Amygdala (tissue), 56 donors: ENCODE results near the gene RAD51B.

Source experiments
- DNase-seq, 56 donors: peaks; one replicate each; lab custom pipeline; 2025; lab: John Stamatoyannopoulos, UW

RAD51B gene

DNA sequence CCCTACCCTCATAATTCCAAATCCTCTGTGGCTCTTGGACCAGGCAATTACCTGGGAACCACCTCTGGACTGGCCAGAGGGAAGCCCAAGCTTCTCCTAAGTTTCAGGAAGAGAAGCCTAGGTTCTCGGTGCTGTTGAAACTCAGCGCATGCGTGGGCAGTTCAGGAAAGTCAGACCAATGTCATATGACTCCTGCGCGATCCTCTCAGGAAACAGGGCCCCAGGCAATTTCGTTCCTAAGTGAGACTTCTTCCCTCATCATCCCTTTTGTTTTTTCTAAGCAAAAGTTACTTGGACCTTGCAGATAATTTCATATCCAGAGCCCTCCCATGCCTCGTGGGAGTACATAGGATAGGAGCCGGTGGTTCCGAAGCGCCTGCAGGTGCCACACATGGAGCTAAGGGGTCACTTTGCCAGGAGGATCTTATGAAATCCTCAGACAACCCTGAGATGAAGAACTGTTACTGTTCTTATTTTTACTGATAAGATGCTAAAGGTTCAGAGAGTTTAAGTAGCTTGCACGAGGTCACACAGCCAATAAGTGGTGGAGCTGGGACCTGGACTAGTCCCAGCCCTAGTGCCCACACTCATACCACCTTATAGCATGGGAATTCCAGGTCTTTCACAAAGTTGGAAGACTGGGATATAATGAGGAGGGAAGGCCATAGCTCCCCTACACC lies 805.1 kb downstream of the RAD51B start:
- DNase-seq: peak in 1 of 56 donors; percentile 19

DNA sequence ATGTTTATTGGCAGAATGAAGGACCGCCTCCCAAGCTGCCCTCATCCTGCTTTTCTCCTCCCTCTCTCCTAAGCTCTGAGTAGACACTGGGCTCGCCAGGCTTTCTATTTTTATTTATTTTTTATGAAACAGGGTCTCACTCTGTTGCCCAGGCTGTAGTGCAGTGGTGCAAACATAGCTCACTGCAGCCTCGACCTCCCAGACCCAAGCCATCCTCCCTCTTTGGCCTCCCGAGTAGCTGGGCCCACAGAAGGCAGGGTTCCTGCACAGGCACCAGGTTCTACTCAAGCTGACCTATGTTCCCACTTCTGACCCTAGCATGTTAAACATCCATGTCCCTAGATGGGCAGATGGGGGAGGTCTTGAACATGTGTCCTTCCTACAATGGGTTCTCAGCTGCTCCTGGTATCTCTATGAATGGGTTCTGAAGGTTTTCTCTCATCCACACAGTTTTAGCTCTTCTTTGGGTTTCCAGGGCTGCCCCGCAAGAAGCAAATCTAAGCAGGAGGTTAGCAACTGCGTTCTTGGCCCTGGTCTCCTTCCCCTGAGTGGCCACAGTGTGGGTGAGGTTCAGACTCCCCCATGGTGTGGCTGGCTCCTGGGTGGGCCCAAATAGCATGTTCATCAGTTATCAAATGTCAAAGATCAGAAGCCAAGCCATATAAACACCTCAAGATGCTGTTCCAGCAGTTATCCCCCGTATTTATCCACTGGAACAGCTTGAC lies 805.9 kb downstream of the RAD51B start:
- no peak for DNase-seq

DNA sequence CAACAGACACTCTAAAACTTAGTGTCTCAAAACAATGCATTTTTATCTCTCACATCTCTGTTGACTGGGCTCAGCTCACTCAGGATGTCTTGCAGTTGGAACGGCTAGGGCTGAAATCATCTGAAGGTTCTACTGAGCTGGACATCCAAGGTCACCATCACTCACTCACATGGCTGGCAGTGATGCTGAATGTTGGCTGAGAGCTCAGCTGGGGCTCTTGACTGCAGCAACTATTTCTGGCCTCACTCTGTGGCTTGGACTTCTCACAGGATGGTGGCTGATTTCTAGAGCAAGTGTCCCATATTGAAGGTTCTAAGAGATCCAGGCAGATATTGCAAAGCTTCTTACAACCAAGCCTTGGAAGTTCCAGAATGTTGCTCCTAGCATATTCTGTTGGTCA lies 806.8 kb downstream of the RAD51B start:
- DNase-seq: no peak

DNA sequence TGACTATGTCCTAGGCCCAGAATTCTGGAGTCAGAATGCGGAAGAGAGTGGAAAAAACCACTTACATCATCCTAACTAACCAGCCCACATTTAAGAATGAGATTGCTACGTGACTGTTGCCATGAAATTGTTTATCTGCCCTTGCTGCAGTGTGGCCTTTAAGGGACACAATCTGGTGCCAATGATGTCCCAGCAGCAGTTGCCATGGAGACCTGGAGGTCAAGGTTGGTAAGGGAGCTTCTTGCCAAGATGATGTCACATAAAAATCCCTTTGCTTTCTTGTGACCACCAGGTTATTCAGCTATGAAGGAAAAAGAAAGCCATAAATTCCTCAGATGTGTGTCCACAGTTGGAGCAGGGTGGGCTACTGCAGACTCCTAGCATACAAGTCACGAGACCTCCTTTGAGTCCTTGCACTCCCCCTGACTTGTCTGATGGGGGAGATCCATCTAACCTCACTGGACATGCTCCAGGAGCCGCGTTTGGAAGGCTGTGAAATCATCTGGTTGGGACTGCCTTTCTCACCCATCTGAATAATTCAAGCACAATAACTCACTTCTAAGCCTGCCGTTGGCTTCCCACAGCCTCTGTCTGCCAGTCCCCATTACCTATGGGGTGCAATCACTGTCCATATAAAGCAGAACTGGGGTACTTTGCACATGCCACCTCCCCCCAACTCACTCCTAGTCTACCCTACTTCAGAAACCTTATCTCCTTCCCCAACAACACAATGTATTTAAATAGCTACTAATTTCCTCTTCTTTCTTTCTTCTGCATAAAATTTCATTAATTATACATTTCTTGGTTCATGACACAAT lies 807.7 kb downstream of the RAD51B start:
- peak in 3 of 56 donors; percentile 38 to 62 (median 44) for DNase-seq

DNA sequence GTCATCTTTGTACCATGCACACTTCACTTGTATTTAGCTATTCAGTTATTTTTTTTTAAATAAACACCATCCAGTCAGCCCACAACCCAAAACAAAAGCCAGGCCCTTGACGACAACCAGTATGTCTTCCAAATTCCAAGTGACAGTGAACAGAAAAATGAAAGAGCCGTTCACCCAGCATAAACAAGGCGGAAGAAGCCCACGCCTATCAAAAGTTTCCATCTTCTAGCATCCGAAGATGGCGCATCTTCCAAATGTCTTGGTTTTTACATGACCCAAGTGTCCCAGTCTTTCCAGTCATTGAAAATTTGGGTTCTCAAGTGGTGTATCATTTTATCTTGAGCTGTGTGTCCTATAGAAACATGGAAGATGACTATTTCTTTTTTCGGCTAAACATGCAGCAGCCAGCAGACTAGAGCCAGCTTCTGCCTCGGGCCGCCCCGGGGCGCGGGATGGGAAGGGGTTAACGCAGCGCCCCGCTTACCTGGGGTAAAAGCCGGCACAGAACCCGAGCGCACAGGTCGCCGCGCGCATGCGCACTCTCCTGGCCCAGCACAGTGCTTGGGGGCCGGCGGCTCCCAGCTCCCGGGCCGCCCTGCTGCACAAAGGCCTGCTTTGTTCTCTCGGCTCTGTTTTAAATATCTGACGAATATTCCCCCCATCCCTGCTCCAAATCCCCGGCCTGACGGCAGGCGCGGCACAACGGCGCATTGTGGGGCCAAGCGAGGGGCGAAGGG lies 808.5 kb downstream of the RAD51B start:
- DNase-seq: peak in 54 of 56 donors; percentile 31 to 86 (median 70)

DNA sequence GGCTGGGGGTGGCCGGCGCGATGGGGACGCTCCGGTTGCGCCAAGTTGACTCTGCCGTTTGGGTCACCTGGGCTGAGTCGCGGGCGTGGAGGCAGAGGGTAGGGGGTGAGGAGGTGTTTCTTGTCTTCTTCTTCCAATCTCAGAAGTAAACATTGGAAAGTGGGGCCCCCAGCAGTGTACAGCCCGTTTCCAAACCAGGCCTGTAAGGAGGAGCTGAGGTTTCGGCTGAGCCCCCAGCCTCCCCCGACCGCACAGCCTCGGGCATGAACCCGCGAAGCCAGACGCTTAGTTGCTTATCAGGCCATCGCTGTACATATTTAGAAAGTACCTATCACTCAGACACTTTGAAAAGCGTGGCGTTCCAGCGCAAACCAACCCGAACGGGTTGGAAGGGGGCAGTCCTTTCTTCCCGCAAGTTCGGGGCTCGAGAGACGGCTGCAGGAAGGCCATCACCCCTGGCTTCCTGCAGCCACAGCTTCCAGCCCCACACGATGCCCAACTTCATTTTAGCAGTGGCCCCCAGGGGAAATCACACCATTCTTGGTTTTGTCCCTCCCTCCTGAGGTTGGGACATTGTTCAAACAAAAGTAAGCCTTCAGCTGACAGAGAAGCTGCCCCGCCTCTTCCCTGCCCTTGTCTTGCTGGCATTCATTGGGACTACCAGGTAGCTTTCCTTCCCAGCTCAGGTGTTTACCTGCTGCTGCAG lies 809.2 kb downstream of the RAD51B start:
- peak in 2 of 56 donors; percentile 70 to 81 for DNase-seq

DNA sequence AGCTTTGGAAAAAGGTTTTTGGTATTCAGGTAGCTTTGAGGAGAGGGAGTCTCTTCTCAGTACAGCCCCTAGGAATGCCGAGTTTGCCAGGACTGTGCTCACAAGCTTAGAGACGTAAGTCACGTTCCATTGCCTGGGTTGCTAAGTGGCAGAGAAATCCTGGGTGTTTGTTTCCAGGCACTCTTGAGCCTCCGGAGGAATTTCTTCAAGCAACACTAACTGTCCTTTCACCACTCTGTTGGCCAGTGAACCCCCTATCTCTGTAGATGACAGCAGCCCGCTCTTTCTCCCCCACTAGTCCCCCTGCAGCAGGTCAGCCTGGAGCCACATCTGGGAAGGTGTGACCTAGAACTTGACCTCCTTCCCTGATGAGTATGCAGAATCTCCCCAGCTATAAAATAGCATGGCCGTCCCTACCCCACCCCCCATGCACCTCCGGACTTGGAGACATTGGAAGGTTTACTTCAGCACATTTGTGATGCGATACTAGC lies 810.5 kb downstream of the RAD51B start:
- DNase-seq: no peak

DNA sequence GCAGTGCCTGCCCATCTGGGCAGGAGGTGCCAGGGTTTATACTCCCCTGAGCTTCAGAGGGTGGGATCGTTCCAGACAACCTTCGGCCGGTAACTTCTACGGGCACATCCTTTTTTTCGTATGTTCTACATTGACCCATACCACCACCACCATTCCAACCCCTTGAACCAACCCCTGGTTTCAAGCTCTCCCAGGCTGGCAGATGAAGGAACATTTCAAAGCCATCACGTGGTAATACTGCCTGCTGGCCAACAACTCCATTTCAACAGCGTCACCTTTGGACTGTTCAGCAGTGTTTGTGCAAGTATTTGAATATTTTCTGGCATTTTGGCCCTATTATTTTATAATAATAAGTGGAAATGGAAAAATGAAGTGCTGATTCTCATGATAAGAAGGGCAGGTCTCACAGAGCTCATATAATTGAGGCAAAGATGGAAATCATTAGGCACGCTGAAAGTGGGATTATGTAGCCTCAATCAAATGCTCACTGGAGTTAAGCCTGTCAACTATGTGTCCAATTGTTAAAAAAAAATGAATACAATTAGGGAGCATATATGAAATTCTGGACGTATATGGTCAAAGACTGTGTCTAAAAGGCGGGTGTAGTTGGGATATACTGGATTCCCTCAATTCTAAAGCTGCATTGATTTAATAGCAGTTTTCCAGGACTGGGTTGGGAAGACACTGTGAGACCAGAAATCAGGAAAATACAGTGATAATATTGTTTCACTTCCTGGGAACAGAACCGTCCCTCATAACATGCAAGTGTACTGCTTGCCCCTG lies 811.2 kb downstream of the RAD51B start:
- peak in 2 of 56 donors; percentile 21 to 32 for DNase-seq

DNA sequence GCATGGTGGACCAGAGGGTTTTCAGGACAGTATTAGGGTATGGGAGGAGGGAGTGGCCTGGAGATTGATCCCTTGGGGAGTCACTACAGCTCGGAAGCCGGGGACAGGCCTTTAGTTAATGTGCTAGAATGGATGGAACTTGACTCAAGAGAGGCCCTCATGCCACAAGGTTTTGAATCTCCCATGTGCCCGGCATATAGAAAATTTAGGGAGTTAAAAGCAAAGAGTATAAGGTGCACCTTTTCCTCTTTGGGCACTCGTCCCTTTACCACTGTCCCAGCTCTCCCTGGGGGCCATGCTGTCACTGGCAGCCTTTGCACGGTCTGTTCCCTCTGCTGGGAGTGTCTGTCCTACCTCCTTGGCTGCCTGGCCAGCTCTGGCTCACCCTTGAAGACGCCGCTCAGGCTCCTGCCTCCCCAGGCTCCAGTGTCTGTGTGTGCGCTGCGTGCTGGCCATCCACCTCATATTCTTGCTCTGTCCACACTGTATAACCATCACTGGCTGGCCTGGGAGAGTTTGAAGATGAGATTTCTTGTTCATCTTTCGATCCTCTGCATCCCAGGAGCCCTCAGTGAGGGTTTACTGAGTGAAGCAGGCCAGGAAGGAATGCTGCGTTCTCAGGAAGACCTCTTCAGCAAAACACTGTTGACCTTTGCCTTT lies 811.9 kb downstream of the RAD51B start:
- DNase-seq: no peak

DNA sequence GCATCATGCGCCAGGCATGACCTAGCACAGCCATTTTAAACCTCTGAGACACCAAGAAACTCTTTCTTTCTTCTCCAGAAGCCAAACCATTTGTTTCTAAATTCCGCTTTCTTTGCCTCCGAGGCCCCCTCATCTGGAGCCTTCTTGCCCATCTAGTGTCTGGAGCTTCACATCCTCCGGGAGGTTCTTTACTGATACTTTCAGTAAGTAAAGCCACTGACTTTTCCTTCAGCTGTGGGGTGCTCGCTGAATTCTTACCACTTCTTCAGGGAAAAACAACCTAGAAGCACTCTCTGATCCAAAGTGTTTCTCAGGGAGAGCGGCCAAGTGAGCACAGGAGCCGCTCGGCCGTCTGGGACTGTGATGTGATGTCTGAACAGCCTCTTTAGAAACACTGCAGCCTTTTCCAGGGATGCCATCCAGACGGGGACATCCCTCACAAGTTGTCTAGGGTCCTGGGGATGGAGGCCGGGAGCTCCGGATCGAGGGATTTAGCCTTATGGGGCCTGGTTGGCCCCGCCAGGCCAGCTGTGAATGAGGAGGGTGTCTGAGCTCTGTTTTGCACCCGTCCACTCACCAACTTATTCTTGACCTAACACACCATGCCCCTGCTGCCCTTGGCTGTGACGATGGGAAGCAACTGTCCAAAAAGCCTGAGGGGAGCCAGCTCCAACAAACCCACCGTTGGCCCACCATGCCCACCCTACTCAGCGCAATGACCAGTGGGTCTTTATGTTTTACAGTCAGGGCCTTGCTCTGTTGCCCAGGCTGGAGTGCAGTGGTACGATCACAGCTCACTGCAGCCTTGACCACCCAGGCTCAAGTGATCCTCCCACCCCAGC lies 812.7 kb downstream of the RAD51B start:
- DNase-seq: peak in 1 of 56 donors; percentile 35

DNA sequence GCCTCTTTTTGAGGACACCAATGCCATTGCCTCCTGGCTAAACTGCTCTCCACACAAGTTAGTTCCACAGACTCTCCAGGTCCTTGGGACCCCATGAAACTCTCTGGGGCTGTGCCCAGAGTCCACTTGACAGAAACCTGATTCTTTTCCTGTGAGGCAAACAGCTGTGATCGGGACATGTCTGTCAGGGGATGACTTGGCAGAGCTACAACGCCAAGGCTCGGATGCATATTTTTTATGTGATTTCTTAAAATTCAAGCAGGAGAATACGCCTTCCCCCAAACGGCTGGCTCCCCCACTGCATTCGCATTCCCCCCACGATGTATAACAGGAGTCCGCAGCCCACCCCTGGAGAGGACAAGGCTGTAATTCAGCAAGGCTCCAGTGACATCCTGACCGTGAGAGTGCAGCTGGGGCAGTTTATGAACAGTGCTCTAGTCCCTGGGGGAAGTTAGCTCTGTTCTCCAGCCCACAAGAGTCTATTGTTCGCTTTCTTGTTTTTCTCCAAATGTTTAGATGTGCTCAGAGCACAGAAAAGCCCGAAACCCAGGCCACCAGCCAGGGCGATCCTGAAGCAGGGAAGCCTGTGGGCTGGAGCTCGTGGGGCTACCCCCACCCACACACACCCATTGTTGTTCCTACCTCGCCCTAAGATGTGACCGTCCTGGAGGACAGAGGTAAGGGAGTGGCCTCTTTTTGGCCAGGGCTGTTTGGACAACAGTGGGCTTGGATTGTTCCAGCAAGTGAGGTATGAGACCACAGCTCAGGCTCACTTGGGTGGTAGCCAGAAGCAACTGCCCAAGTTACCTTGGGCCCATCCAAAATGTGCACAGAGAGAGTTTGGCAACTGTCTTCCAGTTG lies 813.8 kb downstream of the RAD51B start:
- DNase-seq: peak in 52 of 56 donors; percentile 33 to 90 (median 72)

DNA sequence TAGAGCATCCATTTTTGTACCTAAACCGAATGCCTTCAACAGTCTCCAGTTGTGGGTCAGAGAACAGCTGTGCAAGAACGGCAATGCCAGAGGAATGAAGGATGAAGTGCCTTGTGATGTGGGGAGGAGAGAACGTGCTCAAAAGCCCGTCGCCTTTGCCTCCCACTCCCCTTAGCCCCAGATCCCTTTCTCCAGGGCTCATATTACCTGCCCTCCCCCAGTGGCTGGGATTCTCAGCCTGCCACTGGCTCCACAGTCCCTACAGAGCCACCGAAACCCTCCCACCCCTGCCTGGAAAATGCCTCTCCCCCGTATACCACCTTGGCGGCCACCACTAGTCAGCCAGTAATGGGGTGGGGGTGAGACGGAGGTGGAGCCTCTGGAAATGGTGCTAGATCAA lies 814.8 kb downstream of the RAD51B start:
- DNase-seq: no peak

DNA sequence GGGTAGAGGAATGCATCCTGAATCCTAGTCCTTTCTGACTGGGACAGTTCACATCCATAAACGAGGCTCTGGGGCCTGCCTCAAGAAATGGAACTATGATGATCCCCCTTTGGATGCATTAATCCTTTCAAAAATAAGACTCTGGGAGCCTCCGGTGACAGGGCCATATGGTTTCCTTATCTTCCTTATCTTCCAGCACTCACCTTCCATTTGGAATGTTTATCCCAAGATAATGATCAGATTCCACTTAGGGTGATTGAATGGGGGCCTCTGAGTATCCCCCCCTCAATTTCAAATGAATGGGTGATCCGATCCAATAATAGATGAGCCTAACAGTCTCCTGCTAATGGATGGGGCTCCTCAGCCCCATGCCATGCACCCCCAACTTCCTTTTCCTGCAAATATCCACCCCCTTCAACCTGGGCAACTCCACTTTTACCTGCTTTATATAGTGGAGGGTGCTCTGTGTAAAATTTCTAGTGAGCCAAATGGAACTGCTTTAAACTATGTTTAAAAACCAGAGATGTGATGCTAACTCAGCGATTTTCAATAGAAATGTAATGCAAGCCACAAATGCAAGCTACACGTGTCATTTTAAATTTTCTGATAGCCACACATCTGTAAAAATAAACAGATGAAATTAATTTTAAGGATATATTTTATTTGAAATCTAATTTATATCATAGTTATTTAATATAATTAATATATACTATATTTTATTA lies 815.5 kb downstream of the RAD51B start:
- DNase-seq: no peak

DNA sequence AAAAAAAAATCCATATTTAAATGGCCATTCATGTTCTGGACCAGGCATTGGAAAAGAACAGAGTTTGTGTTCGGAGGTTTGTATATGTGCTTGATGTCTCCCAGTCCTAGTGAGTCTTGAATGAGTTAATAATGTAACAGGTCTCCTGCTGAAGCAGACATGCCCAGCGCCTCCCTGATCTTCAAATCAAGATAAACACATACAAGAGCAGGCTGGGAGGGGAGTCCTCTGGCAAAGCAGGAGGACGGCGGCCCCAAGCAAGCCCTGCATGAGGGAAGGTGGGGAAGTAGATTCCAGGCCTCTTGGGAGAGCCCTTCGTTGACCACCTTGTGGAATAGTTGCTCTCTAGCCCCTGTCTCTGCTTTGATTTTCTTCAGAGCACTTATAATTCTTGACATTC lies 817.0 kb downstream of the RAD51B start:
- DNase-seq: no peak

DNA sequence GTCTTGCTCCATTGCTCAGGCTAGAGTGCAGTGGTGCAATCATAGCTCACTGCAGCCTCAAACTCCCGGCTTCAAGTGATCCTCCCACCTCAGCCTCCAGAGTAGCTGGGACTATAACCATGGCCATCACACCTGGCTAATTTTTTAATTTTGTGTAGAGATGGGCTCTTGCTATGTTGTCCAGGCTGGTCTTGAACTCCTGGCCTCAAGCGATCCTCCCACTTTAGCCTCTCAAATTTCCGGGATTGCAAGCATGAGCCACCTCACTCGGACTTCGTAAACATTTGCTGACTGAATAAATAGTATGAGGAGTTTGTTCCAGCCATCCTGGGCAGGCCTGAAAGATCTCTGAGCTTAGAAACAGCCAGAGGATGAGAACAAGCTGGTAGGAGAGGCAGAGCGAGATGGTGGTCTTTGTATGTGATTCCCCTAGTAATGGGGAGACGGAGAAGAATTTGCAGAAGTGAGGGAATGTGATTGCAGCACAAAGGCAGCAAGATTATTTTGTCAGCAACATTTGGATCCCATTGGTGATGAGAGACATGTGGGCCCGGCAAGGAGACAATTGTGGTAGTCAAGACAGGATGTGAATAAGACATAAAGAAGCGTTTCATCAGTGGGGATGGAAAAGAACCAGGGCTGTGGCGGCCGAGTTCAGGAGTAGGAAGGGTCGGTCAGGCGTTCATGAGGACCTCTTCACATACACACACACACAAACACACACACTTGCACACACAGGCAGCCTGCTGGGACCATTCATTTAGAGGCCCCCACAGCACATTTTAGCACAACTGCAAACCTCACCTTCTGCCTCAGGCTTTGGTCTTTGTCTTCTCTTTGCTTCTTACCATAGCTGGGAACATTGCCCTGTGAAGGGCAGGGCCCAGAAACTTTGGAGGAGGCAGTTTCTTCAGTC lies 817.8 kb downstream of the RAD51B start:
- peak in 20 of 56 donors; percentile 23 to 69 (median 36) for DNase-seq
